Activated naive CD8-positive, alpha-beta T cell treated with anti-CD3 and anti-CD28 coated beads, Interleukin-2, amount 50 U/mL, for 16 hours (primary cell): ENCODE measurements around the gene DNAI2.

Experiments used
- DNase-seq: peaks from one replicate; pipeline ENCODE4 v3.0.0-alpha.2; 2020; ENCODE audit warnings: low read depth, low spot score

DNAI2 gene

GRCh38 chr17:74339537-74340195 lies 65.6 kb downstream of the DNAI2 start:
- no peak for DNase-seq

GRCh38 chr17:74340470-74341023 lies 66.5 kb downstream of the DNAI2 start:
- DNase-seq: no peak

- no peak for DNase-seq
Observed at GRCh38 chr17:74342224-74342623, 68.2 kb downstream of the DNAI2 start.

GRCh38 chr17:74343121-74343520 lies 69.1 kb downstream of the DNAI2 start:
- DNase-seq: no peak

GRCh38 chr17:74343526-74344284 lies 69.7 kb downstream of the DNAI2 start:
- no peak for DNase-seq

- DNase-seq: no peak
Observed at GRCh38 chr17:74344658-74345057, 70.6 kb downstream of the DNAI2 start.

GRCh38 chr17:74345433-74346241 lies 71.6 kb downstream of the DNAI2 start:
- DNase-seq: no peak

- DNase-seq: no peak
Observed at GRCh38 chr17:74347646-74348045, 73.6 kb downstream of the DNAI2 start.

- DNase-seq: no peak
Observed at GRCh38 chr17:74349120-74349519, 75.1 kb downstream of the DNAI2 start.

- no peak for DNase-seq
Observed at GRCh38 chr17:74350486-74350885, 76.5 kb downstream of the DNAI2 start.

GRCh38 chr17:74351552-74352210 lies 77.6 kb downstream of the DNAI2 start:
- no peak for DNase-seq

GRCh38 chr17:74353446-74354060 lies 79.5 kb downstream of the DNAI2 start:
- no peak for DNase-seq

GRCh38 chr17:74354123-74354522 lies 80.1 kb downstream of the DNAI2 start:
- no peak for DNase-seq

- no peak for DNase-seq
Observed at GRCh38 chr17:74354561-74354960, 80.5 kb downstream of the DNAI2 start.

- DNase-seq: no peak
Observed at GRCh38 chr17:74355065-74355464, 81.0 kb downstream of the DNAI2 start.

GRCh38 chr17:74356646-74357465 lies 82.8 kb downstream of the DNAI2 start:
- no peak for DNase-seq

GRCh38 chr17:74357466-74357809 lies 83.4 kb downstream of the DNAI2 start:
- DNase-seq: no peak

GRCh38 chr17:74358697-74359096 lies 84.7 kb downstream of the DNAI2 start:
- DNase-seq: no peak

- DNase-seq: no peak
Observed at GRCh38 chr17:74359916-74360315, 85.9 kb downstream of the DNAI2 start.

GRCh38 chr17:74360899-74361229 lies 86.8 kb downstream of the DNAI2 start:
- no peak for DNase-seq
